Endodermal cell (in vitro differentiated cells): ENCODE data around the gene SLC4A8. TPM values are rescaled to one million over a fixed set of nuclear protein-coding genes. Genes with fewer than 3 reads are reported as not detected.
A peak's percentile ranks its signal among the peaks of the same experiment; 100 is the strongest.

ENCODE experiments used
- DNase-seq: peaks from one replicate; pipeline ENCODE4 v3.0.0-alpha.2; 2017
- H3K27ac ChIP-seq: 2 replicates; pipeline ENCODE4 v1.5.1; 2013; ENCODE audit warnings: mild to moderate bottlenecking, low read depth, low read length, moderate library complexity
- H3K27me3 ChIP-seq: 2 replicates; pipeline ENCODE4 v1.6.1; 2013; ENCODE audit warnings: mild to moderate bottlenecking, low read length, moderate library complexity; ENCODE audit not compliant: insufficient read depth, control insufficient read depth, poor library complexity, severe bottlenecking
- H3K36me3 ChIP-seq: 2 replicates; pipeline ENCODE4 v1.7.0; 2013; ENCODE audit warnings: mild to moderate bottlenecking, low read length, moderate library complexity; ENCODE audit not compliant: control insufficient read depth, insufficient read depth
- H3K4me1 ChIP-seq: one replicate; pipeline ENCODE4 v1.7.0; 2013; ENCODE audit warnings: low read length; ENCODE audit not compliant: control insufficient read depth, insufficient read depth
- H3K4me3 ChIP-seq: 2 replicates; pipeline ENCODE4 v1.5.1; 2013; ENCODE audit warnings: mild to moderate bottlenecking, low read length, moderate library complexity
- H3K9ac ChIP-seq: 2 replicates; pipeline ENCODE4 v1.6.1; 2013; ENCODE audit warnings: mild to moderate bottlenecking, low read length, moderate library complexity; ENCODE audit not compliant: poor library complexity, severe bottlenecking; ENCODE audit errors: extremely low read depth
- H3K9me3 ChIP-seq: 2 replicates; pipeline ENCODE4 v1.6.1; 2013; ENCODE audit warnings: mild to moderate bottlenecking, low read length, moderate library complexity; ENCODE audit not compliant: control insufficient read depth
- H3K27ac Mint-ChIP-seq: 2 replicates; pipeline ENCODE4 v1.8.0; 2020; ENCODE audit warnings: mixed read lengths
- H3K27me3 Mint-ChIP-seq: 2 replicates; pipeline ENCODE4 v1.8.0; 2021; ENCODE audit warnings: mild to moderate bottlenecking, mixed read lengths; ENCODE audit not compliant: insufficient read depth
- H3K36me3 Mint-ChIP-seq: 2 replicates; pipeline ENCODE4 v1.8.0; 2020; ENCODE audit warnings: low read depth, mixed read lengths
- H3K4me1 Mint-ChIP-seq: 2 replicates; pipeline ENCODE4 v1.8.0; 2020; ENCODE audit warnings: mixed read lengths
- H3K4me3 Mint-ChIP-seq: 2 replicates; pipeline ENCODE4 v1.8.0; 2020; ENCODE audit warnings: mild to moderate bottlenecking, moderate library complexity, mixed read lengths
- H3K9me3 Mint-ChIP-seq: 2 replicates; pipeline ENCODE4 v1.8.0; 2020; ENCODE audit warnings: mild to moderate bottlenecking, mixed read lengths
- WGBS, 2 experiments: methylation state at CpG; one replicate each; pipeline versions ENCODE4 v1.1.5 to v1.1.7; 2013; ENCODE audit warnings: missing lambda C conversion rate in 2 of 2, mixed read lengths in 1 of 2; ENCODE audit not compliant: insufficient coverage in 1 of 2, insufficient read length in 1 of 2; 5-methylcytosine and 5-hydroxymethylcytosine counted together
- total RNA-seq, 2 donors: library from RNA; stranded (reverse); fragmentation: NEBNext Ultra II Directional in 1 of 2; extraction: Animal tissue kit (Norgen Biotek cat#: 25700) in 1 of 2; gene quantifications; 2 replicates in 1 of 2; 3 replicates in 1 of 2; pipeline ENCODE4 v1.2.1, GENCODE V29; 2021
- TF ChIP-seq, protein P1 (sequence below): fragments of 200-600 bp; sonication (generic); conservative IDR thresholded peaks from 2 replicates; pipeline ENCODE4 v1.5.0; 2021; ENCODE audit warnings: antibody characterized with exemption, mild to moderate bottlenecking

SLC4A8 gene
- total RNA-seq, 2 donors from 2014 or later = 25.8 to 26.4 TPM

DNA sequence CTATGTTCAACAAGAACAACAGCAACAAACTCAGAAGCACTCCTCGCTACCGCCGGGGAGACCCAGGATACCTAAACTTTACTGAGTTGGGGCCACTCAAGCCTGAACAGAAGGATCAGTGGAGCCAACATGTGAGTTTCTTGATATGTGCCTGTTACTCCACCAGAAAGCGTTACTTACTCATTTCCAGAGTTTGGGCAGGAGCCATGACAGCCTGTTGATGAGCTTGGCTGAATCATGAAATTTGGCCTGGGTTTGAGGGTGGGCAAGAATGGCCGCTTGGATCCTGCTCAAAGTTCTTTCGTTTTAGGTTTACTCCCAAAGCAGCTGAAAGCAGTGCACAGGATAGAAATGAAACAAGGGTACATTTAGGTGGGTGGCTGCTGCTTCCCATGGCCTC, 21.5 kb upstream of the SLC4A8 start:
- WGBS, 2 experiments = 91 to 96% methylated on average over 5 to 6 of the region's 6 CpGs
- Mint-ChIP-seq H3K4me3 (no peak overlapping the region), H3K27me3 (no peaks in the 10 kb centered on the region), H3K27ac (no peak overlapping the region), H3K9me3 (no peaks in the 10 kb centered on the region), H3K36me3 (no peaks in the 10 kb centered on the region), H3K4me1 (peaks cover 16% of the 10 kb centered on the region)
- DNase-seq = no peak
- Histone ChIP-seq H3K36me3 (no peaks in the 10 kb centered on the region), H3K9ac (no peak overlapping the region), H3K9me3 (no peaks in the 10 kb centered on the region), H3K27me3 (no peaks in the 10 kb centered on the region), H3K4me1 (peaks cover 3% of the 10 kb centered on the region), H3K4me3 (no peak overlapping the region), H3K27ac (no peak overlapping the region)
- TF ChIP-seq, protein P1, sequence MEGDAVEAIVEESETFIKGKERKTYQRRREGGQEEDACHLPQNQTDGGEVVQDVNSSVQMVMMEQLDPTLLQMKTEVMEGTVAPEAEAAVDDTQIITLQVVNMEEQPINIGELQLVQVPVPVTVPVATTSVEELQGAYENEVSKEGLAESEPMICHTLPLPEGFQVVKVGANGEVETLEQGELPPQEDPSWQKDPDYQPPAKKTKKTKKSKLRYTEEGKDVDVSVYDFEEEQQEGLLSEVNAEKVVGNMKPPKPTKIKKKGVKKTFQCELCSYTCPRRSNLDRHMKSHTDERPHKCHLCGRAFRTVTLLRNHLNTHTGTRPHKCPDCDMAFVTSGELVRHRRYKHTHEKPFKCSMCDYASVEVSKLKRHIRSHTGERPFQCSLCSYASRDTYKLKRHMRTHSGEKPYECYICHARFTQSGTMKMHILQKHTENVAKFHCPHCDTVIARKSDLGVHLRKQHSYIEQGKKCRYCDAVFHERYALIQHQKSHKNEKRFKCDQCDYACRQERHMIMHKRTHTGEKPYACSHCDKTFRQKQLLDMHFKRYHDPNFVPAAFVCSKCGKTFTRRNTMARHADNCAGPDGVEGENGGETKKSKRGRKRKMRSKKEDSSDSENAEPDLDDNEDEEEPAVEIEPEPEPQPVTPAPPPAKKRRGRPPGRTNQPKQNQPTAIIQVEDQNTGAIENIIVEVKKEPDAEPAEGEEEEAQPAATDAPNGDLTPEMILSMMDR = no peak

DNA sequence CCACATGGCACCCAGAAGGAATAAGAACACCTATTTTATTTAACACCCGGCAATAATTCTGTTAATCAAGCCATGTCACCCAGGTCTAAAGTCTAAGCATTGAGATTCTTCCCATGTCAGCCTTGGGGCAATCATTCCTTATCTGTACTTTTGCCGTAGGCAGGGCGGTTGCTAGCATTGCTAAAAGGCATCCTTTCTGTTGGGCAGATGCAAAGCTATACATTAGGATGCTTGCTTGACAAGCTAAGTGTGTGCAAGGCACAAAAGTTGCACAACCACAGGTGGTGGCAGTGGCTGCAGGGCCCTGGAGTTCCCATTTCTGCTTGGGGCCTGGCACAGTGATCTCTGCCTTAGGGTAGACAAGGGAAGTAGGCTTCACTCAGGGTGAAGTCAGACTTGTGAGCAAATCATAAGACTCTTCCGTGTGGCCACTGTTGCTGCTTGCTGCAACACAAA, 20.9 kb upstream of the SLC4A8 start:
- Mint-ChIP-seq H3K4me3 (no peak overlapping the region), H3K27ac (no peak overlapping the region), H3K4me1 (peaks cover 15% of the 10 kb centered on the region), H3K36me3 (no peaks in the 10 kb centered on the region), H3K9me3 (no peaks in the 10 kb centered on the region), H3K27me3 (no peaks in the 10 kb centered on the region)
- Histone ChIP-seq H3K27me3 (no peaks in the 10 kb centered on the region), H3K36me3 (no peaks in the 10 kb centered on the region), H3K4me1 (peaks cover 3% of the 10 kb centered on the region), H3K9ac (no peak overlapping the region), H3K9me3 (no peaks in the 10 kb centered on the region), H3K27ac (no peak overlapping the region), H3K4me3 (no peak overlapping the region)
- TF ChIP-seq, protein P1 = no peak
- peak; percentile 36 for DNase-seq
- WGBS, 2 experiments = 92% methylated on average over 4 of the region's 4 CpGs

DNA sequence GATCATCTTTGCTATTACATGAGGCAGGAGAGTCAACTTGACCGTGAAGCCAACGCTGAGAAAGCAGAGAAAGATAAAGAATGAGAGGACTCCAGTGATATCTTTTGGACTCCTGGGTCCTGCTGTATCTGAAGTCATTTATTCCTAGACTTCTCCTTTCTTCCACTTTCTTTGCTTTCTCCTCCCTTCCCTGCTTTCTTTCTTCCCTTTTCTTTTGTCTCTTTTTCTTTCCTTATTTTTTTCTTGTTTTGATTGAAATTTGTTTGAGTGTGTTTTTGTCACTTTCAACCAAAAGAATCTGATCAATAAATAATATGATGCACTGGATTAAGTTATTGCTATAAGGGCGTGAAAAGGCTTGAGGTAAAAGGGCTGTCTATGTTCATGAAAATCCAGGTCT, 20.0 kb upstream of the SLC4A8 start:
- Histone ChIP-seq H3K27me3 (no peaks in the 10 kb centered on the region), H3K9ac (no peak overlapping the region), H3K36me3 (no peaks in the 10 kb centered on the region), H3K27ac (no peak overlapping the region), H3K4me1 (peaks cover 3% of the 10 kb centered on the region), H3K4me3 (no peak overlapping the region), H3K9me3 (no peaks in the 10 kb centered on the region)
- Mint-ChIP-seq H3K9me3 (no peaks in the 10 kb centered on the region), H3K4me1 (peaks cover 9% of the 10 kb centered on the region), H3K27me3 (no peaks in the 10 kb centered on the region), H3K4me3 (no peak overlapping the region), H3K27ac (no peak overlapping the region), H3K36me3 (no peaks in the 10 kb centered on the region)
- 85 to 95% methylated on average over 3 of the region's 3 CpGs for WGBS, 2 experiments
- DNase-seq = no peak
- TF ChIP-seq, protein P1 = no peak
